HuH-7 (cell line): ENCODE data around the gene JAML.
"Not testable (repeated sequence)": the region's sequence is repeated elsewhere in the genome, so short reads cannot be mapped to it uniquely, and the experiment has no call there.

Experiments used
- DNase-seq: peaks from one replicate; pipeline ENCODE4 v3.0.0; 2011; ENCODE audit warnings: low spot score

Gene JAML

DNA sequence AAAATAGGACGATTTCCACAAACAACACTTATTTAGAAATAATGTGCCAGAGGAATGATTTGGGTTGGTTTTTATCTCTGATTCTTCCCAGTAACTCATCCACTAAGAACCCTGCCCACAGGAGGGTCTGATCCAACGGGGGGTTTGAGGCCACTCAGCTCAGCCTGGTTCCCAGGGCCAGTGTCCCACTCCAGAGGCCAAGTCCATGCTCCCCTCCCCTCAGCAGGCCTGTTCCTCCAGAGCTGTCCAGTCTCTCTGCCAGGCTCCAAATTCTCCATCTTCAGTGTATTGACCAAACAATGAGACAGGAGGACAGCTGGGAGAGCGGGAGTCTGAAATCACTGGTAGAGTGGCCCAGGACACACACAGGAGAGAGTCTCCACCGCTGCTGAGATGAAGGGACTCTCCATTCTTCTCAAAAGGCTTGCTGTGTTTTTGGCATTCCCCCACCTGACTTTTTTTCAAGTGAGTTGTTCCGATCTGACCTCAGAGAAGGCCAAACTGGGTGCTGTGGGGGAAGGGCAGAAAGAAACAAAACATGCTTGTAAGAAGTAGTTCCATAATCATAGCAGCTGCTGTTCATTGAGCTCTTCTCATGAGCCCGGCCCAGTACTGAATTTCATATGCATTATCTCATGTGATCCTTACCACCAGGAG is 30.8 kb downstream of the JAML start:
- DNase-seq = no peak

DNA sequence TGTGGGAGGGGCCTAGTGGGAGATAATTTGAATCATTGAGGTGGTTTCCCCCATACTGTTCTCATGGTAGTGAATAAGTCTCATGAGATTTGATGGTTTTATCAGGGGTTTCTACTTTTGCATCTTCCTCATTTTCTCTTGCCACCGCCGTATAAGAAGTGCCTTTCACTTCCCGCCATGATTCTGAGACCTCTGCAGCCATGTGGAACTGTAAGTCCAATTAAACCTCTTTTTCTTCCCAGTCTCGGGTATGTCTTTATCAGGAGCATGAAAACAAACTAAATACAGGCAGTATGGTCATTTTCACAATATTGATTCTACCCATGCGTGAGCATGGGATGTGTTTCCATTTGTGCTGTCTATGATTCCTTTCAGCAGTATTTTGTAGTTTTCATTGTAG is 32.0 kb downstream of the JAML start:
- DNase-seq = not testable (repeated sequence)

DNA sequence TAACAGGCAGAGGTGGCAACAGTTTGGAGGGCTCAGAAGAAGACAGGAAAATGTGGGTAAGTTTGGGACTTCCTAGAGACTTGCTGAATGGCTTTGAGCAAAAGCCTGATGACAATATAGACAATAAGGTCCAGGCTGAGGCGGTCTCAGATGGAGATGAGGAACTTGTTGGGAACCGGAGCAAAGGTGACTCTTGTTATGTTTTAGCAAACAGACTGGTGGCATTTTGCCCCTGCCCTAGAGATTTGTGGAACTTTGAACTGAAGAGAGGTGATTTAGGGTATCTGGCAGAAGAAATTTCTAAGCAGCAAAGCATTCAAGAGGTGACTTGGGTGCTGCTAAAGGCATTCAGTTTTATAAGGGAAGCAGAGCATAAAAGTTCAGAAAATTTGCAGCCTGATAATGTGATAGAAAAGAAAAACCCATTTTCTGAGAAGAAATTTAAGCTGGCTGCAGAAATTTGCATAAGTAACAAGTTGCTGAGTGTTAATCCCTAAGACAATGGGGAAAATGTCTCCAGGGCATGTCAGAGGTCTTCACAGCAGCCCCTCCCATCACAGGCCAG is 33.8 kb downstream of the JAML start:
- not testable (repeated sequence) for DNase-seq

DNA sequence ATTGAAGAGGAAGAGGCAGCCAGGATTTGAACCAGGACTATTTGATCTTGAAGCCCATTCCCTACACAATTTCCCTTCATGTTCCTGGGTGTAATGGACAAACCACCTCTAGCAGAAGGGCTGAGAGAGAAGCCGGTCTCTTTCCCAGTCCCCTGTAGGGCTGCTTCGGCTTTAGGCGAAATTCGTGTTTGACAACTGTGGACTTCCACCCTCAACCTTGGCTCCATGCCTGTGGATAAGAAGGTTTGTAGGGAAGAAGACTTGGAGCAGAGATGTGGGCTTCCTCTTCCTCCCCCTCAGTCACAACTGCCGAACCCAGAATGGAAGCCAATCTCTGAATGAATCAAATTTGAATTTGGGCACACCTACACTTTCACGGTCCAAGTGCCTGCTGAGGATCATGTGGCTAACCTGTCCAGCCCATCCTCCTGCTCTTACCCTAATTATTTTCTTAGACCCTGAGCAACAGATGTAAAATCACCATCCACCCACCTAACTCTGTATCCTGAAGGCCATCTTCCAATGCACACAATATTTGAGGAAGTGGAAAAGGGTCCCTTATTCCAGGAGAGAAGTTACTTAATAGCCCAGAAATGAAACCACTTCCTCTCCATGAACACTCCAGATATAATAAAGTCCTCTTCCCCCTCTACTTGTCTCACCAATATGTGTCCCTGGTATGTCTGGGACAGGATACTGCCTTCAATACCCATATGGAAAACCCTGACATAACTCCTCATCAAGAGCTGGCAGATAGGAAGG is 38.3 kb downstream of the JAML start:
- DNase-seq = no peak

DNA sequence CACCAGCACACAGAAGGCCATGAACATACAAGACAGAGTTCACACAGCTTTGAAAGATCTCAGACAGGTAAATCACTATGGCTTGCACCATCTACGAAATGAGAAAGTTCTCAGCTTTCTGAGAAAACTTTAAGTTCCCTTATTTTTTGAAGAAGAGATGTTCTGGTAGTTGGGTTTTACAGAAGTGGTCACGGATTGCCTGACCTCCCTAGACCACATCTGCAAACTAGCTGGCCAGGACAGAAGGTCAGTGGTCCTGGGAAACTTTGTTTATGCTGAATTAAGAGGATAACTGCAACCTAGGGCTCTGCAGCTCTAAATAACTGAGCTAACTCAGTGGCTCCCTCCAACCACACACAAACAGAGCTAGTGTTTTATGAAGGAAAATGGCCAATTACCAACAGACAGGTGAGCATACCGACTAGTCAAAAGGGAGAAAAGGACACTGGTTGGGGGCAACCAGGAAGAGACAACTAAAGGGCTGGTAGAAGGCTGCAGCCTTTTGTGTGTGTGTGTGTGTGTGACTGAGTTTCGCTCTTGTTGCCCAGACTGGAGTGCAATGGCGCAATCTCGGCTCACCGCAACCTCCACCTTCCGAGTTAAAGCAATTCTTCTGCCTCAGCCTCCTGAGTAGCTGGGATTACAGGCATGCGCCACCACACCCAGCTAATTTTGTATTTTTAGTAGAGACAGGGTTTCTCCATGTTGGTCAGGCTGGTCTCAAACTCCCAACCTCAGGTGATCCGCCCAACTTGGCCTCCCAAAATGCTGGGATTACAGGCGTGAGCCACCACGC is 39.8 kb downstream of the JAML start:
- no peak for DNase-seq

DNA sequence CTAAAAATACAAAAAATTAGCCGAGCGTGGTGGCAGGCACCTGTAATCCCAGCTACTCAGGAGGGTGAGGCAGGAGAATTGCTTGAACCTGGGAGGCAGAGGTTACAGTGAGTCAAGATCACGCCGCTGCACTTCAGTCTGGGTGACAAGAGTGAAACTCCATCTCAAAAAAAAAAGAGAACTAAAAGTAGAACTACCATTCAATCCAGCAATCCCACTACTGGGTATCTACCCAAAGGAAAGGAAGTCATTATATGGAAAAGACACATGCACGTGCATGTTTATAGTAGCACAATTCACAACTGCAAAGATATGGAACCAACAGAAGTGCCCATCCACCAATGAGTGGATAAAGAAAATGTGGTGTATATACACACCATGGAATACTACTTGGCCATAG is 41.1 kb downstream of the JAML start:
- DNase-seq = not testable (repeated sequence)

DNA sequence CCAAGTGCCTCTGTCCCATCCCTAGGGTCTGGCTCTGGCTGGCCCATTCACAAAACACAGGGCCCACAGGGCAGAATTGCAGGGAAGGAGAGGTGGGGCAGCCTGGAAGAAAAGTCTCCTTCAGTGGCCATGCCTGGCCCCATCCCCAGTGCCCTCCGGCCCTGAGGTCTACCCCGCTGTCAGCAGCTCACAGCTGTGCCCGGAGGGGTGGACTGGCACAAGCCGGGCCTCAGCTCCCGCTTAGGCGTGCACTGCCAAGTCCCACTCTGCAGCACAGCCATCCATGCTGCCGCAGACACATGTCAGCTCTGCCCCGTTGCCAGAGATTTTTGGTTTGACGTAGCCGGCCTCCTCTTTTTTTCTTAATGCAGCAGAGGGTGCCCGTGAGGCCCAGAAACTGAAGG is 44.5 kb downstream of the JAML start:
- no peak for DNase-seq

DNA sequence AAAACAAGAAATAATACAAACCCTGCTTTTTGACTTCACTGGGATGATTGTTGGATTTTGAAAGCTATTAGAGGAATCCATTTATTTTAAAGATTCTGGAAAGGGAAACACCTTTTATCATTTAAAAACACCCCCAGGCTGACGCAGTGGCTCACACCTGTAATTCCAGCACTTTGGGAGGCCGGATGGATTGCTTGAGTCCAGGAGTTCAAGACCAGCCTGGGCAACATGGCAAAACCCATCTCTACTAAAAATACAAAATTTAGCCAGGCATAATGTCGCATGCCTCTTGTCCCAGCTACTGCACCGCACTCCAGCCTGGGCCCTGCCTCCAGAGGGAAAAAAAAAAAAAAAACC is 48.1 kb downstream of the JAML start:
- no peak for DNase-seq

DNA sequence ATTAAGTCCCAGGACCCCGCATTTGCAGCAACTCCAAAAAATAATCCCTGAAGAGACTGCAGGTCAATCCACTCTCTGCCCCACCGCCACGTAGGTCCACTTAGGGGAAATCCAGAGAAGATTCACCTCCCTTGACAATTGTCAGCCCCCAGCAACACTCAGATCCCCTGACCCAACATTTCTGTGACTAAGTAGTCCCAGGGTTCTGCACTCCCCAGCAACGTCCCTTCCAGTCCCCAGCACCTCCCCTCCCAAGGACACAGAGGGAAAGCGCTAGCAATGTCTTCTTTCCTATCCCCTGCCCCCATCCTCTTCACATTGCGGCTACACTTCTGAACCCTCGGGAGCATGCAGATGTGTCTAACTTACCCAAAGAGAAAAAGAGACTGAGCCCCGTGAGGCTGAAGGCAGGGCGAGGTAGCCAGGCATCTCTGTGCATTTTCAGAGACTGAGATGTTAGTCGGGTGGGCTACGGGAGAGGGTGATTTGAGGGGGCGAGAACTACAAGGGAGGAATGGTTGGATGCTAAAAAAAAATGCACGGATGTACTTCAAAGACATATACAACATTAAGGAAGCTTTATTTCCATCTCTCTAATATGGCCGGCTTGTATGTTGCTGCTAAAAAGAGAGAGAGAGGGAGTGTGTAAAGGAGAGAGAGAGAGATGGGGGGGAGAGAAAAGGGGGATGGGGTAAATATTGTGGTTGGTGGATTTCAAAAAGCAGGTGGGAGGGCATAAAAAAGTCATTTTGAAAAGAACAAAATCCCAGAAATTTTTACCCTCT is 48.6 kb downstream of the JAML start, which contains the start of gene SCN2B:
SCN2B (minus strand) TSS at position 647 of the 785 bp plus-strand sequence; CDS start at position 439, 208 bp downstream.
- DNase-seq = no peak

DNA sequence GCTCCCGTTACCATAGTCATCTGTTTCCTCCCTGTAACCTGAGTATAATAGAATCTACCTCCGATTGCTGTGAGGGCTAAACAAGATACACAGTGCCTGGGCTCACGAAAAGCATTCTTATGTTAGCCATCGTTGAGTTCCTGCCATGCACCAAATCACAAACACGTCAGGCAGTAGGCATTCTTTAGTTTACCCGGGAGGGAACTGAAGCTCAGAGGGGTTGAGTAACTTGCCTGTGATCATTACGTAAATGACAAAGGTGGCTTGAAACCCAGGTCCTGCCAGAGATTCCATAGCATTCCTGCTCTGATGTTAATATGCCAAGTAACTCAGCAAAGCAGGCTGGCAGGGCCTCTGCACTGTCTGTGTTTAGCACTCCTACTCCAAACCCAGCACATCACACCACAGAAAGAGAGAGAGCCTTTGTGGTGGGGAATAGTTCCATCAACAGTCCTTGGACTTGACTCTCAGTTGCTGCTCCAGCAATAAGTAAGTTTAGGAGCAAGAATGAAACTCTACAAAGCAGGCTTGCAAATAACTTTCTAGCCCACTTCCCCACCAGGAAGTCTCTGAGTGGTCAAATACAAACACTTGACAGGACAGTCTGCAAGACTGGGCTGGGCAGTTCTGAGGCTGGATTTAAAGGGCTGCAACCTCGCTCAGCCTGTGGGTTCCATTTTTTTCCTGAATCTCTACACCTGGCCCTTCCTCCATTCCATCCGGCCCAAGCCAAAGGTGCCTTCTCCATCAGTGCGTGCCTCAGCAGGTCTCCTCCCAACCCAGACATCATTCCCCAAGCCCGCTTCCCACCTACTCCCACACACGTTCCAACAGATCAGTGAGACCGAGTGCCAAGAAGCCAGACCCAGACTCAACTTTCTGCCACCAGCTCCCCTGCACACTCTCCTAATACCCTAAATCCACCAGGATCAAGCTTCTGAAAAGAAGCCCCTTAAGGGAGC is 49.5 kb downstream of the JAML start:
- DNase-seq = peak; percentile 55

DNA sequence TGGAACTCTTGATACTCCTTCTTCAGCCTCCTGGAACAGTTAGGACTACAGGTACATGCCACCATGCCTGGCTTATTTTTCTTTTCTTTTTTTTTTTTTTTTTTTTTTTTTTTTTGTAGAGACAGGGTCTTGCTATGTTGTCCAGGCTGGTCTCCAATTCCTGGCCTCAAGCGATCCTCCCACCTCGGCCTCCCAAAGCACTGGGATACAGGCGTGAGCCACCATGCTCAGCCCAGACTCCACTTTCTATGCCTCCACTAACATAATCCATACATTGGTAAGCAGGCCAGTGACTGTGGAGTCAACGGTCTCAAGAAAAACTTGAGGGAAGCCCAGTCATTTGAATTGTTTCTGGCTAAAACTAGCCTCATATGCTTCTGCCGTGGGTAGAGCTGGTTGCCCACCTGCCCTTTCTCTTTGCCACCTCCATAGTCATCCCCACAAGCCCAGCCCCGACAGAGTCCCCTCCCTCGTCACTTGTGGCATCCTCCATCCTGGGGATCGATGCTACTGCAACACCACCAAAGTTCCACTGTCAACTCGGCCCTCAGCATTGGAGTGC is 50.7 kb downstream of the JAML start:
- no peak for DNase-seq

DNA sequence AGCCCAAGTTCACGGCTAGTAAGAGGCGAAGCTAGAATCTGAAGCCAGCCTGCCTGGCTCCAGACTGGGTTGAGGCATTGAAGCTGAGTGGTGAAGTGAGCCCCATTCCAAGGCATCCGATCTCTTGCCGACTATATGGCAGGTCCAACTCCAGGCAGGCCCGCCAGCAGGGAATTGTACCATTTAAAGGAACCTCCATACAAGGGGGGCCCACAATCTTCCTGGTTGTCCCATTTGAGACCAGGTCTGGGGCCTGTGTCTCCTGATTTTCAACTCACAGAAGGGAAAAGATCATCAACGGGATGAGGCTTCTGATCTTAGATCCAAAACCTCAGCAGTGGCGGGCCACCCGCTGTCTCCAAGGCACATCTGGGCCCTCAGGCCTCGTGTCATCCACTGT is 52.5 kb downstream of the JAML start:
- no peak for DNase-seq

DNA sequence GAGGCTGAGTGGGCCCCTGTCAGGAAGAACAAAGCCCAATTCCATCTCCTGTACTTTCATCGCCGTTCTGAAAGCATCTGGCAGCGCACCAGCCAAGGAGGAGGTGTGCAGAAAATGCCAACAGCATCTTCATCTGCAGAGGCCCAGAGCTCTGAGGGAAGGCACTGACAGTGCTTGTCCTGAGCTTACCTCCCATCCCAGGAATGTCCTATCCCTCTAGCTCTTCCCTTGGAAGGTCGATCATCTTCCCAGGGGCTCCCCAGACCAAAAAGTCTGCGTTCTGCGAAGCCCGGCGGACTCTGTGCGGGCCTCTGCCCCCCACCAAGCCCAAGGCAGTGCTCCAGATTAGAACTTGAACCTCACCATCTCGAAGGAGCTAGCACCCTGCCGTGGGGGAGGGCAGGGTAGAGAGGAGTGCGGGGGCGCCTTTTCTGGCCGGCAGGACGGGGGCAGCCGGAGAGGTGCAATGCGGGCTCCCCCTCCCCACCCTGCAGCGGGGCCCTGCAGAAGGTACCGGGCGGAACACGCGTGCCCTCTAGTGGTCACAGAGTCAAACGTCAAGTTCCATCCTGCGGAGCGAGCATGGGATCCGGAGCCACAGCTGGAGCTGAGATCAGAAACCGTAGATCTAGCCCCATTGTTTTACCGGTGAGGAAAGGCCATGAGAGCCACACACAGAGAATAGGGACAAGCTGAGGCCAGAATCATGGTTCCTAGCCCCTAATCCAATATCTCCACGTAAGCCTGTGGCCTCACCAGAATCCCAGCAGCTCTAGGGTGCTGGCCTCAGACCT is 53.3 kb downstream of the JAML start:
- peak; percentile 90 for DNase-seq

DNA sequence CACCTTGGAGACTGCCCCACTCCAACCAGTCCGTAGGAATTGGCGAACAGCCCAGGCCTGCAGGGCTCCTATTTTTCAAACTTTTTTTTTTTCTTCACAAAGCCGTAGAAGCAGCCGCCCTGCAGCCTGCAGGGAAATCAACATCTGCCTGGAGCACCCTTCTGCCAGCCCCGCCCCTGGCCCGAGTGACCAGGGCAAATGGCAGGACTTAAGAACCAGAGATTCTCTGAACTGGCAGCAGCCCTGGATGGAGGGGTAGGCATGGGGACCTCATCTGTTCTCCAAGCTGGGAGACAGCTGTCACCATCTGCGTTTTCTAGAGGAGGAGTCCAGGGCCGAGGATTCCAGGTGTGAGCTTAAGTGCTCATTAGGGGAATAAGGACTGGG is 53.9 kb downstream of the JAML start:
- DNase-seq = no peak

DNA sequence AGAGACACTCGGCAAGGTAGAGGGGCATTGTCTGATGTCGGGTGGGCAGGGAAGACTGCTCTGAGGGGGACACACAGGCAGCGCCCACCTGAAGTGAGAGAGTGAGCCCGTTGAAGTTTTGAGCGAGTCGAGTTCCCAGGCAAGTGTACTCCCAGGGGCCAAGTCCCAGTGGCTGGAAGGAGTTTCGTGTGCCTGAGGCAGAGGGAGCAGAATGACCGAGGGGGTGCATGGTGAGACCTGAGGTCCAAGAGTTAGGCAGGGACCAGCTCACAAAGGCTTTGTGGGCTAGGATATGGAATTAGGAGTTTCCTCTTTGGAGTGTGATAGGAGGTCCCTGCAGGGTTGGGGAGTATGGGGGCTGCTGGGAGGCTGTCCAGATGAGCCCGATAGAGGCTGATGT is 54.6 kb downstream of the JAML start:
- no peak for DNase-seq

DNA sequence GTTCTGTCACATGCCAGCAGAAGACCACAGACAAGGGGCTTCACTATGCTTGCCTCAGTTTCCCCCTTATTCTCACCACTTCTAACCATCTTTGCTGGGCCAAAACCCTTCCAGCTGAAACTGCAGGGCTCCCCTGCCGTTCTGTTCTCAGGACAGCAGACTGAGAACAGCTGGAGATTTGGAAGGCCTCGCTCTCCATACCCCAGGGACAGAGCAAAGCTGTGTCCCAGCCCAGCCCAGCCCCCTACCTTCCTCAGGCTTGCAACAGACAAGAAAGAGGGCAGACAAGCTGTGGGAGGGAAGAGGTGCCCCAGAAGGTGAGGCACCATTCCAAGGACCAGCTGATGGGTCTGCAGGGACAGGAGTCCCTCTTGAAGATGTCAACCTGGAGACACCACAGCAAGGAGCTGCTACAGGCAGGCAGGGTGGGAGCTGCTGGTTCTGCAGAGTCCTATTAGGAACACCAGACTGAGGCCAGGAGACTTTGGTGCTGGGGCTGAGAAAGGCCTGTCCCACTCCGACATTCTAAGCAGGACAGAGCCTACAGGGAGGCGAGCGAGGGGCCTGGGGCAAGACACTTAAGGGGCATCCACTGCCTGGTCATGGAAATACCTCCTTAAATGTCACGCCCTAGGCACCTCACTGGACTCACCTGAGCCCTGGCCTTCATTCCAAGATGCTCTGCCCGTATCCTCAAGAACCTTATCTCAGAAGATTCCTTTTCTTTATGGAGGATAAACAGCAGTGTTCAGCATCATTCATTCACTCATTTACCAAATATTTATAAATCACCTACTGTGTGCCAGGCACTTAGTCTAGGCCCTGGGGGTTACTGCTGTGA is 55.3 kb downstream of the JAML start:
- no peak for DNase-seq

DNA sequence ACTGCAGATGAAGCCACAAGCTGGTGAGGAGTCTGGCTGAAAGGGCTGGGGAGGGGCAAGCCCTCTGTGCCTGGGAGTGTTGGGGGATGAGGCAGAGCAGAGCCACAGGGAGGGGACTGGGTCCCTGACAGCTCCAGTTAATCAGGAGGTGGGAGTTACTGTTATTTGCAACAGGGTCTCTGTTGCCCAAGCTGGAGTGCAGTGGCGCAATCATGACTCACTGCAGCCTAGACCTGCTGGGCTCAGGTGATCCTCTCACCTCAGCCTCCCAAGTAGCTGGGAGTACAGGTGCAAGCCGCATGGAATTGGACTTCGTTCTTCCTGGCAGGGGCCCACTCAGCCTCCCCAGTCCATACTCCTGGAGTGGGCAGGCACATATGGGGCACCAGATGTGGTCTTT is 56.1 kb downstream of the JAML start:
- DNase-seq = no peak

DNA sequence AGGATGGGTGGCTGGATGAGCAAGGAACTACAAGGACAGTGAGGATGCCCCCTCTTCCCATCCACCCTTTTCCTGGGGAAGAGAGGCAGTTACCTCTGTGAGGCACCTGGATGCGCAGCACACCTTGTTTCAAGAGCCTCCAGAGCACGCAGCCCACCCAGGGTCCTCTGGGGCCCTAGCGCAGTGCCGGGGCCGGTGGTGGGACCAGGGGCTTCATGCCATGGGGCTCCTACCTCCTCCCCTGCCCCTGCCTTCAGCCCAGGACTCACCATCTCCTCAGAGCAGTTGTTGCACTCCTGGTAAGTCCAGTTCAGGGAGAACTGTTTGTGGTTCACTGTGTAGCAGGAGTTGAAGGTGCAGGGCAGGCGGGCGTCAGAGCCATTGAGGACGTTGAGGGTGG is 56.5 kb downstream of the JAML start:
- no peak for DNase-seq

DNA sequence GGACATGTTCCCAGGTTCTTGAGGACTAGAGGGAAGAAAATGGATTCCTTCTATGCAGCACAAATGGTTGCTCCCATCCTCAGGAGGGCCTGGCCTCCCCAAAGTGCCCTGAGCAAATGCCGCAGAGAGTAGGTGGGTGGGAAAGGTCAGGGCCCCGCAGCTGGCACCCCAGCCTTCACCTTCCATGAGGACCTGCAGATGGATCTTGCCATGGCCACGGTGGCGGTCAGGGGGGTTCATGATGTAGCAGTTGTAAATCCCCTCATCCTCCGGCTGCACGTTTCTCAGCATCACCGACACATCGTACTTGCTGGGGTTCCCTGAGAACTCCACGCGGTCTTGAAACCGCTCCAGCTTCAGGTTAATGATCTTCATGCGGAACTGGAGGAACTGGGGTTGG is 56.9 kb downstream of the JAML start:
- no peak for DNase-seq
